ENCODE data around the gene MX1.
A peak's percentile ranks its signal among the peaks of the same experiment; 100 is the strongest.

Gene MX1

DNA sequence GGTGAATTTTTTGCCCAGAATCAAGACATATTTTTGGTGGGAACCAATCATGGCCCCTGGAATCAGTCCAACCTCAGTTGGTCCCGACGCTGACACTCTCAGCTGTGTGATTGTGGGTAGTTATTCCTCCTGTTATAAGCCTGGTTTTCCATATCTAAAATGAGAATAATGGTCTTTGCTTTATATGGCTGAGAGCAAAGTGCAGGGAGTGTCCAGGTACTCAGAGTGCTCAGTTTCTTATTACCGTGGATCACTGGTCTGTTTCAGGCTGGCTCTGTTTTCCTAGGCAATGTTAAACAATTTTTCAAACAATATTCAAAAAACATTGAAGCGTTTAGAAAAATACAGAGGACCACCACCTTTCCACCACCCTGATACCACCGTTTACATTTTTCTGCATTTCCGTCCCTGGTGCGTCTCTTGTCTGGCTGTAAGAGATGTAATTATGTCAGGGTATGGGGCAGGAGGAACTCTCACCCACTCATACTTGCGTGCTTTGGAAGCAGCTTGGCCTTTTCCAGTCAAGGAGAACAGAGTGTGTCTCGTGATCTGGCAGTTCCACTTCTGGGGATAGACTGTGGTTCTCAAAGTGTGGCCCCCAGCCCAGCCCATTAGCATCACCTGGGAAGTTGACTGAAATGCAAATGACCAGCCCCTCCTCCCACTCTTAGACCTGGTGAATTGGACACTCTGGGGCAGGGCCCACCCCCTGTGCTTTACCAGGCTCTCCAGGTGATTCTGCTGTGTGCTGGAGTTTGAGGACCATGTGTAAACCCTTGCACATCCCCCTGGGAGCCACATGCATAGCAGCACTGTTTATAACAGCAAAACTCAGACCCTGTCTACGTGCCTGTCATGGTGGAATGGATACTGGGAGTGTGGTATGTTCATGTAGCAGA is 6.8 kb downstream of the MX1 start:
- no peak for DNase-seq (ENCODE audit: low spot score)

GRCh38 chr21:41433566-41433965 is 7.5 kb downstream of the MX1 start:
- no peak for DNase-seq (ENCODE audit: low spot score)

- DNase-seq (ENCODE audit: low spot score): no peak
Measured at GRCh38 chr21:41435706-41436105, 9.7 kb downstream of the MX1 start.

GRCh38 chr21:41437729-41438128 is 11.7 kb downstream of the MX1 start:
- no peak for DNase-seq (ENCODE audit: low spot score)

DNA sequence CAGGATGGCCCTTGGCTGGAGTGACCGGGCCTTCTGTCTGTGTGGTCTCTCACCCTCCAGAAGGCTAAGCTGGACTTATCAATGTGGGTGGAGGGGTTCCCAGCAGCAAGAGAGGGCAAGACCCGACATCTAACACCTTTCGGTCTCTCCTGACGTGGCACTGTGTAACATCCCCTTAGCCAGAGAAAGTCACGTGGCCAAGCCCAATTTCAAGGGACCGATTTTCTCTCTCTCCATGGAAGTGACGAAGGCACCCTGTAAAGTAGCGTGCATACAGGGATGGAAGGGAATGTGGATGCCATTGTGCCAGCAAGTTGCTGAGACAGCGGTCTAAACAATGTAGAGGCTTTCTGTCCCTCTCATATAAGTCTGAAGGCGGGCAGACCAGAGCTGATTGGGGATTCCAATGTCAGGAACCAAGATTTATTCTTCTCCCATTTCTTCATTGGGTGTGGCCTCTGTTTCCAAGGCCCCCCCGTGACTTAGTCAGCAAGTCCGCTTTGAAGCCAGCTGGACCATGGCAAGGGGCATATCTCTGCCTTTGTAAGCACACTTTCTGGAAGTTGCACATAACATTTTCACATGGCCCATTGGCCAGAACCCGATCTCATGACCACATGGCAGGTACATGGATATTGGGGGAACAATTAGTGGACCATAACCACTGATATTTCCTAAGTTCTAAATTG is 12.5 kb downstream of the MX1 start:
- DNase-seq (ENCODE audit: low spot score): no peak

- DNase-seq (ENCODE audit: low spot score): no peak
Measured at GRCh38 chr21:41439248-41439647, 13.2 kb downstream of the MX1 start.

- no peak for DNase-seq (ENCODE audit: low spot score)
Measured at GRCh38 chr21:41441546-41441945, 15.5 kb downstream of the MX1 start.

DNA sequence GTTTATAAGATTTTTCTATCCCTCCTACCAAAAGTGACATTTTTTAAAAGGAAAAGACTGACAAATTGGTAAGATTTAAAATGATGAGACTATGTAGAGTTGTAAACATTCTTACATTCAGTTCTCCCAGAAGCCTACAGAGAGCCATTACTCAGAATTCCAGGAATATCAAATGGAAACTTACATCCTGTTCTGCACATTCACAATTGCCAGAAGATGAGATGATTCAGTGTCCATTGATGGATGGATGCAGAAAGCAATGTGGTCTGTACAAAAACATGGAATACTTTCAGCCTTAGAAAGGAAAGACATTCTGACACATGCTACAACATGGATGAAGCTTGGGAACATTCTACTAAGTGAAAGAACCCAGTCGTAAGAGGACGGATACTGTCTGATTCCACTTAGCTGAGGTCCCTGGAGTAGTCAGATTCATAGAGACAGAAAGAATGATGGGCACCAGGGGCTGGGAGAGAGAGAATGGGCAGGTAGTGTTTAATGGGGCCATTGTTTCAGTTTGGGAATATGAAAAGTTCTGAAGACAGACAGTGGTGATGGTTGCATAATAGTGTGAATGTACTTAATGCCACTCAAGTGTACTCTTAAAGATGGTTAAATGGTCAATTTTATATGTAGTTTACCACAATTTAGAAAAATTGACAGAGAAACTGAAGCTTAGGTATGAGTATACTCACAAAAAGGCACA is 16.6 kb downstream of the MX1 start:
- DNase-seq (ENCODE audit: low spot score): no peak

DNA sequence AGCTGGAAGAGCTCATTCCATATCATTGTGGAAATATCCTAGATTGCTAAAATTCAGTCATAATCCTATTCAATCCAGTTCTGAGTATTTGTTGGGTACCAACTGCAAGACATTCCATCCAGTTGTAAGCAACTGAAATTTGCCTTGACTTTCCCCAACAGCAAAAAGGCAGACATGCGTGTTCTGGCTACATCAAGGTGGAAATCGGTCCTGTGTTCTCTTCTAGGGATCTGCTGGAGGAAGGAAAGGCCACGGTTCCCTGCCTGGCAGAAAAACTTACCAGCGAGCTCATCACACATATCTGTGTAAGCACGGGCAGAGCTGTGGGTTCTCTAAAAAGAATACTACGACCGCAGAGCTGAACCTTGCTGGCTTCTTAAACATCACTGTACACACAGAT is 17.5 kb downstream of the MX1 start:
- DNase-seq (ENCODE audit: low spot score): no peak

DNA sequence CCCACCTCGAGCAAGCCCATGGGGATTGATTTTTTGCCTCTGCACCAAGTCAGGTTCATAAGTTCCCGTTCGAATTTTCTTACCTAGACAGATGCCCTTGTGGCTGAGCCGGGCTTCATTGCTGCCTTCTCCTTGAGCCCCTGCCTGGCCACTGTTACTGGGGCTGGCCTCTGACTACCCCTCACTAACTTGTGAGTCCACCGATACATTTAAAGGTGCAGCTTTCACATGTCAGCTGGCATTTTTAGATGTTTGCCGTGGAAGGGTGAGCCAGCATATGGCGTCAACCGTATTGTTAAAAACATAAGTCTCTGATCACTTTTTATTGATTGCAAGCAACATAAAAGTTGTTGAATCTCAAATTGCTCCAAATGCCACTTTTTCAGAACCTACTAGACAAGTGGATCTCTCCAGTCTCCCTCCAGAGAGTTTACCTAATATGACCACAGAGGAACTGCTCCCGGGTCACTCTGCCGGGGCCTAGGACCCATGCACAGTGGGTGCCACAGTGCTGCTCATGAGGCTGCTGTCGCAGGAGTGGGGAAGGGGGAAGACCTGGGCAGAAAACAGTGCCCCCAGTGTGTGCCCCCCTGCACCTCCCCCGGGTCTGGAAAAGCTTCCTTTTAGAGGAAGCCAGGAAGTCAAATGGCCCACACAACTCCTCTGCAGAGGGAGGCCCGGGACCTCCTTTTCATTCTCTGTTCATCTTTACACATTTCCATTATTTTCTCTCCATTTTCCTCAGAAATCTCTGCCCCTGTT is 18.8 kb downstream of the MX1 start:
- no peak for DNase-seq (ENCODE audit: low spot score)

- DNase-seq (ENCODE audit: low spot score): no peak
Measured at GRCh38 chr21:41445465-41445862, 19.4 kb downstream of the MX1 start.

DNA sequence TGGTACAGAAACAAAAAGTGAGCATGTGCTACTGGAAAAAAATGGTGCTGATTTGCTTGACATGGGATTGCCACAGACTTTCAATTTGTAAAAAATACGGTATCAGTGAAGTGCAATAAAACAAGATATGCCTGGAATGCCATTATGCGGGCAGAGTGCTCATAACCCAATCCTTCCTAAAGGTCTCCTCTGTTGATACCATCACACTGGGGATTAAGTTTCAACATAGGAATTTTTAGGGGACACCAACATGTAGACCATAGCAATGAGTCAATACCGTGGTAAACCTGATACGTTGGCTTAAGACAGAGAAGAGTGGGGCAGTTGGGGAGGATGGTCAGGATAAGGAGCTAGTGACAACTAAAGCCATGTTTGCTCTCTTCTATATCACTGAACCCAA is 20.5 kb downstream of the MX1 start:
- DNase-seq (ENCODE audit: low spot score): no peak

- DNase-seq (ENCODE audit: low spot score): no peak
Measured at GRCh38 chr21:41447356-41447755, 21.3 kb downstream of the MX1 start.

GRCh38 chr21:41449613-41450012 is 23.6 kb downstream of the MX1 start:
- DNase-seq (ENCODE audit: low spot score): no peak

DNA sequence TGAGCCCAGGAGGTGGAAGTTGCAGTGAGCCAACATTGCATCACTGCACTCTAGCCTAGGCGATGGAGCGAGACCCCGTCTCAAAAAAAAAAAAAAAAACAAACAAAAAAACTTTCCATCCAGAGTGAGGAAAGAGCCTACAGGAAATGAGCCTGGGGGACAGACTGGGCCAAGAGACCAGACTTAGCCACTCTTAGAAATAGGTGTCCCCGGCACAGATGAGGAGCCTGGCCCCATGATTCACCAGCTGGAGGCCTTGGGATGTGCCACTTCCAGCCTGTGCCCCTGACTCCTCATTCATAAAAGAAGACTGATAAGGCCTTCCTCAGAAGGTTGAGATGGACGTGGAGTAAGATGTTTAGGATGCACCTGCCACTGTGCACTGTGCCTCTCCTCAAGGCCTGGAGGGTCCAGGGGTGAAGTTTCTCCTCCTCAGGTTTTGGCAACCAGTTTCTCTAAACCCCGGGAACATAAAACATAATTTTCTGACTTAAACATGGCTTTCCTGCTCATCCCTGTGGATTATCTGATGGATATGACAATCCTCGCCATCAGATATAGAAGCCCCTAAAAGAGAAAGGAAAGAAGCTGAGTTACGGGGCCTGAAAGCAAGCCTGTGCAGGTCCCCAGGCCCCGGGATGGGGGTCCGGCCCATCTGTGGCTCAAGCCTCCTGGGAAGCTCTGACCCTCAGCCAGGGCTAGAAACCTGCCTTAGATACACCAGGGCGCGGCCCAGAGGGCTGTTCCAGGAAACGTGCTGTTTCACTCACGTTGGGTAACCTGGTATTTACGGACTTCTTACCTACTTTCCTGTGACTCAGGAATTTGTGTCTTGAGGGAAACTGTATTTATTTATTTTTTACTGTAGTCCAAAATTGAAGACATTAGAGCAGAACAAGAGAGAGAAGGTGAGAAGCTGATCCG is 26.0 kb downstream of the MX1 start:
- DNase-seq (ENCODE audit: low spot score): no peak

DNA sequence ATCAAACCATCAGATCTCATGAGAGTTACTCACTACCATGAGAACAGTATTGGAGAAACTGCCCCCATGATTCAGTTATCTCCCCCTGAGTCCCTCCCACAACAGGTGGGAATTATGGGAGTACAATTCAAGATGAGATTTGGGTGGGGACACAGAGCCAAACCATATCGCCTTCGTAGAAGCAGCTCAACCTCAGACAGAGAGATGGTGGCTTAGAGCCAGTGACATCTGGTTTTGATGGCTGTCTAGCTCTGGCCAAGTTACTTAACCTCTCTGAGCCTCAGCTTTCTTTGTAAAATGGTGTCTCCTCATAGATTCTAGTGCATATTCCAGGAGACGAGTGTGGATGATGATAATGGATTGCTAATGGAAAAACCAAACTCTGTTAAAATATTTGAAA is 27.2 kb downstream of the MX1 start:
- no peak for DNase-seq (ENCODE audit: low spot score)

DNA sequence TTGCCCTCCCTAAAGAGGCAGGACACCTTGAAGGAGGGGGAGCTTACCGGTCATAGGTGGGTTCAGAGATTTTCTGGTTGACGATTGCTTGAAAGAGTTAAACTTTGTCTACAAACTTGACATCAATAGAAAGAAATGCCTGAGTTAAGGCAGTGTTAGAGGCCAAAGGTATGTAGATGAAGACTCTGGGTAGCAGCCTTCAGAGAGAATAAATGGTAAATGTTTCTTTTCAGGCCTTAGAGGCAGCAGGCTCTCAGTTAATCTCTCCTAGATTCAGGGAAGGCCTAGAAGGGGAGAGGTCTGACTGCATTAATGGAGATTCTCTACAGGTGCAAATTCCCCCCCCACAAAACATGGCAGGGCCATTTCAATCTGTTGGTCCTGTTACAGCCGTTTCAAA is 27.7 kb downstream of the MX1 start:
- DNase-seq (ENCODE audit: low spot score): no peak

- peak; percentile 70 for DNase-seq (ENCODE audit: low spot score)
Measured at GRCh38 chr21:41458121-41458520, 32.1 kb downstream of the MX1 start.

DNA sequence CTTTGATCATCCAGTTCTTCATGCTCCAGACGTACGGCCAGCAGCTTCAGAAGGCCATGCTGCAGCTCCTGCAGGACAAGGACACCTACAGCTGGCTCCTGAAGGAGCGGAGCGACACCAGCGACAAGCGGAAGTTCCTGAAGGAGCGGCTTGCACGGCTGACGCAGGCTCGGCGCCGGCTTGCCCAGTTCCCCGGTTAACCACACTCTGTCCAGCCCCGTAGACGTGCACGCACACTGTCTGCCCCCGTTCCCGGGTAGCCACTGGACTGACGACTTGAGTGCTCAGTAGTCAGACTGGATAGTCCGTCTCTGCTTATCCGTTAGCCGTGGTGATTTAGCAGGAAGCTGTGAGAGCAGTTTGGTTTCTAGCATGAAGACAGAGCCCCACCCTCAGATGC is 32.5 kb downstream of the MX1 start:
- no peak for DNase-seq (ENCODE audit: low spot score)

GRCh38 chr21:41459884-41460534 is 34.0 kb downstream of the MX1 start:
- DNase-seq (ENCODE audit: low spot score): no peak
